AG09319 (cell line): ENCODE measurements around the gene MARCO.

Experiments used
- DNase-seq: peaks from one replicate; pipeline ENCODE4 v3.0.0-alpha.2; 2010; ENCODE audit warnings: low read depth; ENCODE audit errors: extremely low read depth
- TF ChIP-seq, protein P1 (sequence below): IDR thresholded peaks from 2 replicates; pipeline ENCODE4 v1.5.1; 2011; ENCODE audit warnings: low read depth, mild to moderate bottlenecking, inconsistent platforms, low read length, moderate library complexity

The MARCO gene

DNA sequence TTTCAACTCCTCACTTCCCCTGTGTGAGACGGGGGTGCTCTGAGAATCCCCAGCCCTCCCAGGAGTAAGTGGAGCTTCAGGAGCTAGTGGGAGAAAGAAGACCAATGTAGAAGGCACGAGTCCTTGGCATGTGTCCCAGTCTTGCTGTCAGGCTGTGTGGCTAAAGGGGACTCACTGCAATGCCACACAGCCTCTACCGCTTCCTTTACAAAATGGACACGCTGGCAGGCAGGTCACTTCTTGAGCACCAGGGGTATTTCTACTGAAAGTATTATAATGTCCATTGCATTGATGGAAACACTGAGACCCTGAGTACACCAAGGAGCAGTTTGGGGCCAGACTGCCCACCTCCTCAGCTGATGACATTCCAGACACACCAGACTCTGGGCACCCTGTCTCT lies 35.8 kb upstream of the MARCO start:
- TF ChIP-seq, protein P1, sequence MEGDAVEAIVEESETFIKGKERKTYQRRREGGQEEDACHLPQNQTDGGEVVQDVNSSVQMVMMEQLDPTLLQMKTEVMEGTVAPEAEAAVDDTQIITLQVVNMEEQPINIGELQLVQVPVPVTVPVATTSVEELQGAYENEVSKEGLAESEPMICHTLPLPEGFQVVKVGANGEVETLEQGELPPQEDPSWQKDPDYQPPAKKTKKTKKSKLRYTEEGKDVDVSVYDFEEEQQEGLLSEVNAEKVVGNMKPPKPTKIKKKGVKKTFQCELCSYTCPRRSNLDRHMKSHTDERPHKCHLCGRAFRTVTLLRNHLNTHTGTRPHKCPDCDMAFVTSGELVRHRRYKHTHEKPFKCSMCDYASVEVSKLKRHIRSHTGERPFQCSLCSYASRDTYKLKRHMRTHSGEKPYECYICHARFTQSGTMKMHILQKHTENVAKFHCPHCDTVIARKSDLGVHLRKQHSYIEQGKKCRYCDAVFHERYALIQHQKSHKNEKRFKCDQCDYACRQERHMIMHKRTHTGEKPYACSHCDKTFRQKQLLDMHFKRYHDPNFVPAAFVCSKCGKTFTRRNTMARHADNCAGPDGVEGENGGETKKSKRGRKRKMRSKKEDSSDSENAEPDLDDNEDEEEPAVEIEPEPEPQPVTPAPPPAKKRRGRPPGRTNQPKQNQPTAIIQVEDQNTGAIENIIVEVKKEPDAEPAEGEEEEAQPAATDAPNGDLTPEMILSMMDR, result no peak
- DNase-seq, result no peak

DNA sequence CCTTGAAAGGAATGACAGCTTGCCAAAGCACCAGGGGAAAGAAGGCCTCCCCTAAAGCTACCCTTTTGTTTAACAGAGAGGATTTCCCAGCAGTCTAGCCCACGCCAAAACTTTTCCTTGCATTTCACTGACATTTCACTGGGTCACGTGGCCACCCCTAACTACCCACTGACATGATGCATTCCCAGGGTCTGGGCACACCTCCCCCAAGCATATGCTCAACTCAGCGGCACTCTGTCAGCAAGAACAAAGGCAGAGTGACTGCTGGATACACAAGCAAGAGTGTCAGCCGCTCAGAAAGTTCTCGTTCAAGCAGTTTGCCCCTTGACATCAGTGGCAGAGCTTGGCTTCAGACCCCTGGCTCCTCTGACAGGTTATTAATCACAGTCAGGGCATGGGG lies 34.2 kb upstream of the MARCO start:
- TF ChIP-seq, protein P1, result no peak
- no peak for DNase-seq

GRCh38 chr2:118909191-118909590 lies 32.8 kb upstream of the MARCO start:
- TF ChIP-seq, protein P1, result no peak
- no peak for DNase-seq

DNA sequence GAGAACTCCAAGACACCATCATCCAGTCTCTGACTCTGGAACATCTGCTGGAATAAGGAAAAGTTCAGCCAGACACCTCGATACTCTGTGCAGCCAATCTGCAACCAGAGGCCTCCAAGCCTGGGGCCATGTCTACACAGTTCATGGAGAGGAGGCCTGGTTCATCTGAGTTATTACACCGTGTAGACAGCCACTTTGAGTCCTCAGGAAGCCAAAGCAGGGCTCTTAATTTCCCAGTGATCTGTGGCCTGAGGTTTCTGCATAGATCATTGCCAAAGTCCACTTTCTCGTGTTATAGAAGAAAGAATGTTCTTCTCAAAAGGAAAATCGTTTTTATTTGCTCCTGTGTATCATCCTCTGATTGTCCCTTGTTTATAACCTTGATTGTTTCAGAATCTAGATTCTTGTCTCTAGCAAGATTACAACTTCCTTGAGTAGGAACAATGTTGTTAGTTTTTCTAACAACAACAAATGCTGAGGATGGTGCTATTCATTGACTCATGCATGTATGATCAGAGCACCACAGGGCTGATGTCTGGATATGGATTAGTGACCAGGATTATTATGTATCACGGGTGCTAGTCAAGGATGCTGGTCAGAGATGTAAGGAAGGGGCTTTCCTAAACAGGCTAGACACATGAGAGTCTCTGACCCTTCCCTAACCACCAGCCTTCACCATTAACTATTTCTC lies 30.7 kb upstream of the MARCO start:
- no peak for DNase-seq
- TF ChIP-seq, protein P1, result no peak

GRCh38 chr2:118911936-118912335 lies 30.1 kb upstream of the MARCO start:
- DNase-seq, result no peak
- TF ChIP-seq, protein P1, result no peak

DNA sequence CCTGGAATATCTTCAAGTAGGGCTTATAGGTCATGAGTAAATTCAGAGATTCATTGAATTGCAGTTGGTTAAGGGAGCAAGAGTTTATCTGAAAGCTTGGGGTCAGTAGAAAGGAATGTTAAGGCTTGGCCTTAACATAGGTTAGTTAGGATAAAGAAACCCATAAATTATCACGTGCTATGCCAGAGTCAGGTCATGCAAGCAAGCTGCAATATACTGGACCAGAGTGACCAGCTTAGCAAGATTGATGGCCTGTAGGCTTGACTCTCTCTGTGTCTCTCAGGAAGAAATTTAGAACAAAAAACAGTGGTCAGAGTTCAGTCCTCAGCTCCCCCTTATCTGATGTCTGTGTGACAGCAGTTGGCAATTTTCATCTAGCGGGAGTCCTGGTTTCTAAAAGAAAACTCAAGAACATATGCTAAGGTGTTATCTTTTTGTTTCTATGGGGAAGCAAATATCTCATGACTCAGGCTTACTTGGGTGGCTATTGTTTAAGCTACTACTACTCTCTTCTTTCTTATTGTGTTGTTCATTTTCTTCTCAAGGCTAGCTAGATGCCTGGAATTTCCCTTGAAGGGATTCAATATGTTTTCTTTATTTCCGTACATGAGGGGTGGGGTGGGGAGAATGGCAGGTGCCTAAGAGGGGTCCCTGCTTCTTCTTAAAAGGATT lies 28.7 kb upstream of the MARCO start:
- TF ChIP-seq, protein P1, result no peak
- no peak for DNase-seq

DNA sequence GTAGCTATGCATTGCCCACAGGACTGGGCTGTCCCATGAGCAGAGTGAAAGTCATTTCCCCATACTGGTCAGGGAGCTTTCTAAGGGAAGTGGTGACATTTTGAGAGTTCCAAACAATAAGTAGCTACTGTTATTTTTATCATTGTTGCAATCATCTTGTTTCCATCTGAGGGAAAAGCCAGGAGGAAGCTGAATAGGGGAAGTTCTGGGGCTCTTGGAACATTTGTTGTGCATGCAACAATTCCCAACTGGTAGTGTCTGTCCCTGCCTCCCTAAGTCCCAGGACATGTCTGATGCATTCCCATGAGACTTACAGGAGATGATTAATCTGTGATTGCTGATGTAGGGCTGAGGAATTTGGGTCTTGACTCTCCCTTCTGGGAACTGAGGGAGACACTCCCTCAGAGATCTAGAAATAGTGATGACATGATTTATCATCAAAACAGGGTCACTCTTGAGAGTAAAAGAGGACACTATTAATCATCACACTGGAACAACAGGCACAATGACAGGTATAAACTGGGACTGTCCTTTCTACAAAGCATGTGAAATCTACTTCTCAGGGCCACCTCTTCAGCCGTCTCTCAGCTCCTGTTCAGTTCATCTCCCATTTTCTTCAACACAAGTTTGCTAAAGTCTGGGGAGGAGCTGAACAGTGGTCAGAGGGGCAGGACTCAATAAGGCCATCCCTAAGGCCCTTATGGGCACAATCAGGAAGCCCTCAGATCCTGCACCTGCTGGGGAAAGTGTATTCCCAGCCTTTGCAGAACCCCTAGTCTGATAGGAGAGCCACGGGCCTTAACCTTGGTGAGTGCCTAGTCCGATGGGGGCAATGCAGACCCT lies 28.0 kb upstream of the MARCO start:
- TF ChIP-seq, protein P1, result no peak
- DNase-seq, result no peak
